GM21529 (cell line): ENCODE results near the gene APOA5.
A peak's percentile ranks its signal among the peaks of the same experiment; 100 is the strongest.
"Not testable (repeated sequence)": the region's sequence is repeated elsewhere in the genome, so short reads cannot be mapped to it uniquely, and the experiment has no call there.

Experiments
- ATAC-seq: cut with Tn5 transposase; IDR thresholded peaks from one replicate; pipeline ENCODE4 v1.9.1; 2021; ENCODE audit not compliant: unreplicated experiment

The APOA5 gene

GRCh38 chr11:116801662-116802061 lies 10.0 kb upstream of the APOA5 start:
- not testable (repeated sequence) for ATAC-seq

DNA sequence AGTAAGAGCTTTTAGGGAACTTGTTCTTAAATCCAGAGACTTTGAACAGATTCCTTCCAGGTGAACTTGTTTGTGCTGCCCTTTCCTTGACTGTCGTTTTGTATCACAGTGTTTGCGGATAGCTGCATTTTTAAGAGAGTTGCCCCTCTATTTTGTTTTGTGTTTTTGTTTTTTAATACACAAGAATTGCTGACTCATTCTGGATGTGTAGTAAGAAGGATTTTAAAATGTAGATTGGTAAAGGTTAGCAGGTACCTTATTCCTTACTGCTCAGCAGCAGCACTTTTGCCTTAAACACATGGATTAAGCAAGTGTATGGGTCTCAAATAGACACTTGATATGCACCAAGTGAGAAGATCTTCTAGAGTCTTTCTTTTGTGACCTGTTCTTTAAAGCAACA lies 8.9 kb upstream of the APOA5 start:
- no peak for ATAC-seq

GRCh38 chr11:116798368-116798767 lies 6.7 kb upstream of the APOA5 start:
- no peak for ATAC-seq

- no peak for ATAC-seq
Observed at GRCh38 chr11:116797816-116798215, 6.1 kb upstream of the APOA5 start.

GRCh38 chr11:116796548-116796947 lies 4.9 kb upstream of the APOA5 start:
- no peak for ATAC-seq

DNA sequence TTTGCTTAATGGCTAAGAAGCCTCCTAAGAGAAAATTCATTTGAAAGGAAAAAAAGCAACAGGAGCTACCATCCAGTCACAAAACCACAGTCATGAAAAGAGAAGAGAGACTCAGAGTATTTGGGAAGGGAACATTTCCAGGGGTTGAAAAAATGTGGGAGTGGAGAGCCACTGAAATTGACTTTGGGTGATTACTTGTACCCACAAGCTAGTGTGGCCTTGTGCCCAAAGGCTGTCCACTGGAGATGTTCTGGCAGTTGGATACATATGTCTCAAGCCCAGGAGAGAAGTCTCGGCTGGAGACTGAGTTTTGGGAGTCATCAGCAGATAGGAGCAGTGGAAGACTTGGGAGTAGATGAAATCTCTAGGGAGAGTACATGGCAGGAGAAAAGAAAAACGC lies 3.2 kb upstream of the APOA5 start:
- ATAC-seq, result no peak

GRCh38 chr11:116793772-116794097 lies 2.1 kb upstream of the APOA5 start:
- ATAC-seq, result no peak

- no peak for ATAC-seq
Observed at GRCh38 chr11:116792869-116793771, 1.4 kb upstream of the APOA5 start.

DNA sequence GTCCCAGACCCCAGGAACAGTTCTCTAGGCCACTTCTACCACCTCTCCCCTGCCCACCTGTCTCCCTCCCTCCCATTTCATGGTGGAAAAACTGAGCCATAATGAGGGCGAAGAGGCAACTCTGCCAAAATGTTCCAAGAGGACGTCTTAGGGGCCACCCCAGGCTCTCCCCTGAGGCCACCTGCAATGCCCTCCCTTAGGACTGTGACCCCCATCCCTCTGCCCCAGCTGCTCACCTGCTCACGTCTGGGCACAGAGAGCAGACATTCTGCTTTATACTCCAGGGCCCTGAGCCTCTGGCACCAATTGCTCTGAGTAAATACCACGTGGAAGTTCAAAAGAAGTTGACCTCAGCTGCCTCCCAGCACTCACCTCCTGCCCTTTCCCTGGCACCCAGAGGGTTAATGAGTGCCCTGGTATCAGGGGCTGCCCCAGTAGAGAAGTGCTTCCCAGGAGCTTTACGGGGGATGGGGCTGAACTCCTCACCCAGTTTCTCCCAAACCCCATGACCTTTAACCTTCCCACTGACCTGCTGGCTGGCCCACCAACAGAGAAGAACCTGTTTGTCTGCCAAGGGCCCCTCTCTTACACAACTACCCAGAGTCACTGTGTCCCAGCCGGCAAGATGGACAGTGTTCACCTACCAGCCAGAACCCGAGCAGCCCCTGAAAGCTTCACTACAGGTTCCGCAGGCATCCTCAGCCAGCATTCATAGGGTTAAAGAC lies 627 bp upstream of the APOA5 start:
- ATAC-seq, result no peak

GRCh38 chr11:116791002-116791812 lies 472 bp downstream of the APOA5 start:
- no peak for ATAC-seq

GRCh38 chr11:116790167-116791001 lies 1.3 kb downstream of the APOA5 start:
- no peak for ATAC-seq

- no peak for ATAC-seq
Observed at GRCh38 chr11:116788975-116789374, 2.7 kb downstream of the APOA5 start.

GRCh38 chr11:116788534-116788933 lies 3.1 kb downstream of the APOA5 start:
- ATAC-seq, result no peak

DNA sequence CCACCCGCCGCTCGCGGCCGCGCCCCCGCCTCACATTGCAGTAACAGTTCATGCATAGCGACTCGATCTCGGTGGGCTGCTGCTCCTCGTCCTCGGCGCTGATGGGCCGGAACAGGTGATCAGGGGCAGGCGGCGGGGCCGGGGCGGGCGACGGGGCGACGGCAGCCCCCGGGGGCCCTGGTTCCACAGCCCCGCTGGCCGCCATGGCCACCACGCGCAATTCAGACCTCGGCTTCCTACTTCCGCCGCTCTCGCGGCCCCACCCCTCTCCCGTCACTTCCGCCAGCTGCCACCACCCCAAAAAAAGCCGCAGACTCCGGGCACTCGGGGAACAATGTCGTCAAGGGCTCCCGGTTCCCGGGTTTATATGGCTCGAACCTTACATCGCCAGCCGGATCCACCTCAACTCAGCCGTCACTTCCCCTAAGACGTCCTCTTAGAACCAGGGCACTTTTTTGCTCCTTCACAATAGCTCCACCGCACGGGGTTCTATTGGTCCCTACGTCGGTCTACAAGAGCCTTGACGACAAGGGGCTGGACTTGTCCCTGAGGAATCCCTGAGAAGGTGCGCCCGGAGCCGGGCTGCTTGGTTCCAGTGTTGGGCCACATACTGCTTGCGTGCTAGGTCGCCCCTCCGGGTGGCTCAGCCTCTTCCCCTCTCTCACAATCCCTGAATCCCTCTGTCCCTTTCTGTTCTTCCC lies 3.7 kb downstream of the APOA5 start, which contains the start of gene ZPR1:
TSS of gene ZPR1 (minus strand) at position 238 of the 701 bp plus-strand sequence. CDS start at position 205, 33 bp downstream.
- ATAC-seq, result peak; percentile 91

DNA sequence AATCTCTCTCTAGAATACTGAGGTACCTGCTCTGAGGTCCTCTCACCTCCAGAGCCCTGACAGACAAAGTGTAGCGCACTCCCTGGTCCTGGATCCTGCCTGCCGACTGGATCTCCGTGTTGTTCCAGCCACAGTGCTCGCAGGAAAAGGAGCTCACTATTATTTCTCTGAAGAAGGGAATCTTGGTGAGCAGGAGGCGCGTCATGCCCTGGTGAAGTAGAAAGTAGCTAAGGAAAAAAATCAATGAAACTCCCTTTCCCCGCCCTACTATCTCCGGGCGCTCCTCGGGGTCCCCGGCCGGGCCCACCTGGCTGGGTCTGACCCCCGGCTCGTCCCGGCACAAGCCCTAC lies 4.3 kb downstream of the APOA5 start:
- ATAC-seq, result no peak

DNA sequence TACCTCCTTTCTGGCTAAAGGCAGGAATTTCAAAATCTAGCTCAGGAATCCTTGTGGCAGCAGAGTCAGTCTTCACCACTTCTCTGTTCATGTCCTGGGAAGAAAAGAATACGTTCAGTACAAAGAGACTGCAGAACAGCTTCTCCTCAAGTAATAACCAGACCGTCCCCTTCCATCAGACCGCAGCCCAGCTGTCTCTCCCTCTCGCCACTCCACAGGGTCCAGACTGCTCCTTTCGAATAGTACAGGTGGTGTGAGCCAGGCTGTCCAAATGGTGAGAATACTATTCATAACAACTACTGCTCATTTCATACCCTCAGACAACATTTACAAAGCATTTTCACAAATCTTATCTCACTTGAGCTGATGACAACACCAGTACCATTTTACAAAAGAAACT lies 4.7 kb downstream of the APOA5 start:
- ATAC-seq, result no peak

DNA sequence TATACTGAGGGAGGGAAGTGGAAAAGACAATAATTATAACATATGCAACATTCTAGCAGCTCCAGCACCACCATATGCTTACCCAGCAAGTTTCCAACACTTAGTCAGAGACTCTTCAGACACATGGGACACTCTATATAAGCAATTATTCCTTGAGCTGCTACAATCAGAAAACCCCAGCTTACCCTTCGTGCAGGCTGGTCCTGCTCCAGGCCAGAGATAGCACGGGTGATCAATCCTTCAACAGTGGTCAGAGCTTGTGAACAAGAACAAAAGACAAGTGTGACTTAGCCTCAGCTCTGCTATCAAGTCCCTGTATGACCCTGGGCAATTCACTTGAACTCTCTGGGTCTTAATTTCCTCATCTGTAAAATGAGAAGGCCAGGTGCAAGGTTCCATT lies 5.4 kb downstream of the APOA5 start:
- no peak for ATAC-seq

- no peak for ATAC-seq
Observed at GRCh38 chr11:116782728-116783127, 9.0 kb downstream of the APOA5 start.

- no peak for ATAC-seq
Observed at GRCh38 chr11:116778556-116778955, 13.1 kb downstream of the APOA5 start.

DNA sequence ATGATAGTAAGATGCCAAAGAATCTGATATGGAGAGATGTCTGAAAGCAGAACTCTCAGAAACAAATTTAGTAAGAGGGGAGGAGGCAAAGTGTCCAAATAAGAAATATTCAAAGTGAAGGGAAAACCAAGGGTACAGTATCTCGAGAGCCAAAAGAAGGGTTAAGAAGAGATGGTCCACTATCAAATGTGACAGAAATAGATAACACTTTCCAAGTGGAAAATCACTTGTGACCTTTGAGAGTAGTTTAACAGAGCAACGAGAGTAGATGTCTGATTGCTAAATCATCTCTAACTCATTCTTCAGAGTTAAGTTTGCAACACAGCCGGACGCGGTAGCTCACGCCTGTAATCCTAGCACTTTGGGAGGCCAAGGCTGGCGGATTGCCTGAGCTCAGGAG lies 14.6 kb downstream of the APOA5 start:
- ATAC-seq, result no peak
